ENCODE data around the gene WLS.

GRCh38 chr1:68183895-68184294 is 48.4 kb downstream of the WLS start:
- TF ChIP-seq CTCF (IDR thresholded peaks at IDR 0.05) (no peak), POLR2AphosphoS5 (IDR thresholded peaks at IDR 0.05) (no peak), POLR2A (IDR thresholded peaks at IDR 0.05) (no peak)
